ENCODE results near the gene SHD.

DNA sequence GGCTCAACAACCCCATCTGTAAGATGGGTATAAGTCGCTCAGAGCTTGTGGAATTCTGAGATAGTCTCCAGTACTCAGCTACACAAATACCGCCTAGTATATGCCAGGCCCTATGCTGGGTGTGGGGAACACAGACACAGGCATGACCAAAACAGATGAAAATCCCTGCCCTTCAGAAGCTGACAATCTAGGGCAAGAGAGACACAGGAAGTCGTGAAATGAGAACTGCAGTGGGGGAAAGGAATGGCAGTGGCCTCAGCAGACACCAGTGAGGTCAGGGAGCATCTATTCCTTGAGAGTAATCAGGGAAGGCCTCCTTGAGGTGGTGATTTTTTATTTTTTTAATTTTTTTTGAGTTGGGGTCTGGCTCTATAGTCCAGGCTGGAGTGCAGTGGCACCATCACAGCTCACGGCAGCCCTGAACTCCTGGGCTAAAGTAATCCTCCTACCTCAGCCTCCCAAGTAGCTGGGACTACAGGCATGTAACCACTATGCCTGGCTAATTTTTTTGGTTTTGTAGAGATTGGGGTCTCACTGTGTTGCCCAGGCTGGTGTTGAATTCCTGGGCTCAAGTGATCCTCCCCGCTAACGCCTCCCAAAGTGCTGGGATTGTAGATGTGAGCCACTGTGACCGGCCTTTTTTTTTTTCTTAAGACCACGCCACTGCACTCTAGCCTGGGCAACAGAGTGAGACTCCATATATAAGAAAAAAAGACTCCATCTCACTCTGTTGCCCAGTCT, 19.9 kb downstream of the SHD start:
- TF ChIP-seq, protein P1, sequence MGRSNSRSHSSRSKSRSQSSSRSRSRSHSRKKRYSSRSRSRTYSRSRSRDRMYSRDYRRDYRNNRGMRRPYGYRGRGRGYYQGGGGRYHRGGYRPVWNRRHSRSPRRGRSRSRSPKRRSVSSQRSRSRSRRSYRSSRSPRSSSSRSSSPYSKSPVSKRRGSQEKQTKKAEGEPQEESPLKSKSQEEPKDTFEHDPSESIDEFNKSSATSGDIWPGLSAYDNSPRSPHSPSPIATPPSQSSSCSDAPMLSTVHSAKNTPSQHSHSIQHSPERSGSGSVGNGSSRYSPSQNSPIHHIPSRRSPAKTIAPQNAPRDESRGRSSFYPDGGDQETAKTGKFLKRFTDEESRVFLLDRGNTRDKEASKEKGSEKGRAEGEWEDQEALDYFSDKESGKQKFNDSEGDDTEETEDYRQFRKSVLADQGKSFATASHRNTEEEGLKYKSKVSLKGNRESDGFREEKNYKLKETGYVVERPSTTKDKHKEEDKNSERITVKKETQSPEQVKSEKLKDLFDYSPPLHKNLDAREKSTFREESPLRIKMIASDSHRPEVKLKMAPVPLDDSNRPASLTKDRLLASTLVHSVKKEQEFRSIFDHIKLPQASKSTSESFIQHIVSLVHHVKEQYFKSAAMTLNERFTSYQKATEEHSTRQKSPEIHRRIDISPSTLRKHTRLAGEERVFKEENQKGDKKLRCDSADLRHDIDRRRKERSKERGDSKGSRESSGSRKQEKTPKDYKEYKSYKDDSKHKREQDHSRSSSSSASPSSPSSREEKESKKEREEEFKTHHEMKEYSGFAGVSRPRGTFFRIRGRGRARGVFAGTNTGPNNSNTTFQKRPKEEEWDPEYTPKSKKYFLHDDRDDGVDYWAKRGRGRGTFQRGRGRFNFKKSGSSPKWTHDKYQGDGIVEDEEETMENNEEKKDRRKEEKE (IDR thresholded peaks at IDR 0.05; ENCODE audit: borderline replicate concordance in 1 of 2, control insufficient read depth in 1 of 2, low read depth in 2 of 2, low read length in 1 of 2), result no peak
- TF ChIP-seq MAFF (IDR thresholded peaks at IDR 0.05; ENCODE audit: low read length) (no peak), L3MBTL2 (IDR thresholded peaks at IDR 0.05) (no peak), ZNF274 (IDR thresholded peaks at IDR 0.05; ENCODE audit: borderline replicate concordance, low read depth, low read length) (no peak), RBBP5 (IDR thresholded peaks at IDR 0.05; ENCODE audit: borderline replicate concordance, insufficient read depth, low read length, poor library complexity, severe bottlenecking) (no peak), DNMT1 (IDR thresholded peaks at IDR 0.05) (no peak), FOSL1 (tag; conservative IDR thresholded peaks at IDR 0.05) (no peak)
